Mucosa of rectum (tissue), 2 donors: ENCODE data around the gene ZNF385B.

Experiments used
- H3K27ac ChIP-seq, 2 donors: one replicate each; pipeline ENCODE4 v1.7.0; 2013; ENCODE audit warnings: inconsistent platforms in 2 of 2, low read depth in 2 of 2, low read length in 2 of 2
- H3K27me3 ChIP-seq, 2 donors: one replicate each; pipeline ENCODE4 v1.7.0; 2013; ENCODE audit warnings: low read length in 2 of 2; ENCODE audit not compliant: control insufficient read depth in 2 of 2, insufficient read depth in 2 of 2
- H3K36me3 ChIP-seq, 2 donors: one replicate each; pipeline ENCODE4 v1.7.0; 2013; ENCODE audit warnings: low read length in 2 of 2; ENCODE audit not compliant: control insufficient read depth in 2 of 2, insufficient read depth in 2 of 2
- H3K4me1 ChIP-seq, 2 donors: one replicate each; pipeline ENCODE4 v1.7.0; 2013; ENCODE audit warnings: low read length in 2 of 2, mild to moderate bottlenecking in 1 of 2; ENCODE audit not compliant: control insufficient read depth in 2 of 2, insufficient read depth in 2 of 2
- H3K4me3 ChIP-seq, 2 donors: one replicate each; pipeline ENCODE4 v1.7.0; 2013; ENCODE audit warnings: low read length in 2 of 2
- H3K9ac ChIP-seq, 2 donors: one replicate each; pipeline ENCODE4 v1.7.0; 2013; ENCODE audit warnings: low read length in 2 of 2, low read depth in 1 of 2, mild to moderate bottlenecking in 1 of 2
- H3K9me3 ChIP-seq, 2 donors: one replicate each; pipeline ENCODE4 v1.7.0; 2013; ENCODE audit warnings: low read length in 2 of 2; ENCODE audit not compliant: control insufficient read depth in 2 of 2
- donor health status: healthy.
- donor health status: Normal muscosa, but diverticular disease.

The ZNF385B gene

DNA sequence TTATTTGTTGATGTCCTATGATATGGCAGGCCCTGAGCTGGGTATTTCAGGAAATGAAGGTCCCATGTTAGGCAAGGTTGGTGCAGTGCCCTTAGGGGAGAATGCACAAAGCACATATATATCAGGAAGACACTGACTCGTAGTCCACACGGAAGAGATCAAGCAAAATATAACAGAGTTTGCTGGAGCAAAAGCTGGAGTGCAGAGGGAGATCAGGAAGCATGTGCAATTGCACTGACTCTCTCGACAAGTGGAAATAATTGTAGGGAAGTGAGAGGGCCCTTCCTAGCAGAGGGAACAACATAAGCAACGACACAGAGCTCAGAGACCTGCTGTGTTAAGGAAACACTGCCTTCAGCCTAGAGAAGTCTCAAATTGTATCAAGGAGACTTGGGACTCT lies 4.2 kb downstream of the ZNF385B start:
- H3K9me3 ChIP-seq, result no peaks in the 10 kb centered on the region
- no peak overlapping the region for H3K4me3 ChIP-seq
- peaks cover 10 to 14% of the 10 kb centered on the region in 2 donors for H3K27me3 ChIP-seq
- H3K27ac ChIP-seq, result no peak overlapping the region
- H3K36me3 ChIP-seq, result no peaks in the 10 kb centered on the region
- no peak overlapping the region for H3K9ac ChIP-seq
- peaks cover 2 to 3% of the 10 kb centered on the region in 2 donors for H3K4me1 ChIP-seq

DNA sequence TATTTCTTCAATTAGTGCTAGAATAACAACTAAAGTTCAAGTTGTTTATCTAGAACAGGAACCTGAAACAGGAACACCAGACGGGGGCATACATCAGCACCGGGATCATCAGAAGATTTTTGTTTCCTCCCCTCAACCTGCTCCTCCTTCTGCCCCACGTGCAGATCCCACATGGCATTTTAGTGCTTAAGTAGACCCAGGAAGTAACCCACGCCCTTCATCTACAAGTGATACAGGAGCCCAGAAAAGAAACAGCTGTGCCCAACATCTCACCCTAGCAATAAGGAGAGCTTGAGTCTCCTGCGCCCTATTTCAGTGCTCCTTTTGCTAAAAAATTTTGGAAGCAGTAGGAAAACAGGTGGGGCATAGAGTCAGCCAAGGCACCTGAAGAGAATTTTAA lies 5.2 kb downstream of the ZNF385B start:
- Histone ChIP-seq H3K9ac (no peak overlapping the region), H3K36me3 (no peaks in the 10 kb centered on the region), H3K27ac (no peak overlapping the region), H3K4me3 (no peak overlapping the region), H3K27me3 (peaks cover 7% of the 10 kb centered on the region in 2 donors), H3K4me1 (peaks cover 2 to 3% of the 10 kb centered on the region in 2 donors), H3K9me3 (no peaks in the 10 kb centered on the region)

DNA sequence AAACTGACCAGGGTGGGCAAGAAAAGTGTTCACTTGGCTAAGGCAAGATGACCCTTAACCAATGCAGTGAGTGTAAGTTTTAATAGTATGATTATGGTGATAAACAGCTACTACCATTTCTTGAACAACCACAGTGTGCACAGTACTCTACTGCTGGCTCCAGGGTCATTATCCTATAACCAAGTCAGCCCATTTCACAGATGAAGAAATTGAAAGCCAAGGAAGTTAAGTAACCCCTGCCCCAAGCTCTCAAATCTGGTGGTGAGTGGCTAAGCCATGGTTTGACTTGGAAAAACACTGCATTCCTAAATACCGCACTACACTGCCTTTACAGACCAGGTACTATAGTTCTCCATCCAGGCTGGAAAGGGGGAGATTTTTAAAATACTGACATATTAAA lies 5.7 kb downstream of the ZNF385B start:
- H3K9ac ChIP-seq, result no peak overlapping the region
- H3K4me3 ChIP-seq, result no peak overlapping the region
- peaks cover 7% of the 10 kb centered on the region in 2 donors for H3K27me3 ChIP-seq
- no peak overlapping the region for H3K27ac ChIP-seq
- peaks cover 2 to 3% of the 10 kb centered on the region in 2 donors for H3K4me1 ChIP-seq
- H3K9me3 ChIP-seq, result no peaks in the 10 kb centered on the region
- no peaks in the 10 kb centered on the region for H3K36me3 ChIP-seq

GRCh38 chr2:179854891-179855290 lies 6.5 kb downstream of the ZNF385B start:
- H3K27me3 ChIP-seq, result peaks cover under 1 to 2% of the 10 kb centered on the region in 2 donors
- no peak overlapping the region for H3K9ac ChIP-seq
- no peaks in the 10 kb centered on the region for H3K9me3 ChIP-seq
- H3K4me3 ChIP-seq, result no peak overlapping the region
- H3K36me3 ChIP-seq, result no peaks in the 10 kb centered on the region
- H3K4me1 ChIP-seq, result no peaks in the 10 kb centered on the region
- no peak overlapping the region for H3K27ac ChIP-seq

- H3K36me3 ChIP-seq, result no peaks in the 10 kb centered on the region
Measured at GRCh38 chr2:179853108-179853507, 8.3 kb downstream of the ZNF385B start.

GRCh38 chr2:179850188-179850587 lies 11.2 kb downstream of the ZNF385B start:
- H3K36me3 ChIP-seq, result no peaks in the 10 kb centered on the region
- H3K4me3 ChIP-seq, result no peak overlapping the region
- H3K27me3 ChIP-seq, result no peaks in the 10 kb centered on the region
- H3K4me1 ChIP-seq, result no peaks in the 10 kb centered on the region
- no peak overlapping the region for H3K27ac ChIP-seq
- no peaks in the 10 kb centered on the region for H3K9me3 ChIP-seq
- H3K9ac ChIP-seq, result no peak overlapping the region

More at GRCh38 chr2:179853108-179853507, 8.3 kb downstream of the ZNF385B start:
- Histone ChIP-seq H3K9me3 (no peaks in the 10 kb centered on the region), H3K27me3 (no peaks in the 10 kb centered on the region), H3K4me1 (no peaks in the 10 kb centered on the region), H3K4me3 (no peak overlapping the region), H3K27ac (no peak overlapping the region), H3K9ac (no peak overlapping the region)

DNA sequence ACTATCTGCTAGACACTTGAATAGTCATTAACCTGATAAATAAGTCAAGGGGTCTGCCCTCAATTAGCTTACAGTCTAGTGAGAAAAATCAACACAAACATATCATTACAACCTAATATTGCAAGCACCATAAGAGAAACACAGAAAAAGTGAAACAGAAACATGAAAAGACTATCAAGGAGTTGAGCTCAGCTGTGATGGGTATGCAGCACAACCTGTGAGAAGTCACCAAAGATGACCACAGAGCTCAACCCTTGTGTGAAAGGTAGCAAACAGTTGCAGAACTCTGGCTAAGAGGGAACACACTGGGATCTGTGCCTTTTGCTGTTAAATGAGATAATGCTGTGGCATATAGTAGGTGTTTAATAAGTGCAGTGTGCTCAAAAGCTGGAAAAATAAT lies 11.7 kb downstream of the ZNF385B start:
- no peaks in the 10 kb centered on the region for H3K27me3 ChIP-seq
- no peak overlapping the region for H3K9ac ChIP-seq
- H3K36me3 ChIP-seq, result no peaks in the 10 kb centered on the region
- no peak overlapping the region for H3K27ac ChIP-seq
- no peaks in the 10 kb centered on the region for H3K9me3 ChIP-seq
- no peaks in the 10 kb centered on the region for H3K4me1 ChIP-seq
- no peak overlapping the region for H3K4me3 ChIP-seq

GRCh38 chr2:179843541-179843940 lies 17.9 kb downstream of the ZNF385B start:
- Histone ChIP-seq H3K27me3 (no peaks in the 10 kb centered on the region), H3K36me3 (no peaks in the 10 kb centered on the region), H3K9me3 (no peaks in the 10 kb centered on the region), H3K4me1 (no peaks in the 10 kb centered on the region), H3K9ac (no peak overlapping the region), H3K27ac (no peak overlapping the region), H3K4me3 (no peak overlapping the region)

- Histone ChIP-seq H3K9me3 (no peaks in the 10 kb centered on the region), H3K4me1 (no peaks in the 10 kb centered on the region), H3K27ac (no peak overlapping the region), H3K4me3 (no peak overlapping the region), H3K27me3 (no peaks in the 10 kb centered on the region), H3K9ac (no peak overlapping the region), H3K36me3 (no peaks in the 10 kb centered on the region)
Measured at GRCh38 chr2:179842498-179843153, 18.8 kb downstream of the ZNF385B start.

DNA sequence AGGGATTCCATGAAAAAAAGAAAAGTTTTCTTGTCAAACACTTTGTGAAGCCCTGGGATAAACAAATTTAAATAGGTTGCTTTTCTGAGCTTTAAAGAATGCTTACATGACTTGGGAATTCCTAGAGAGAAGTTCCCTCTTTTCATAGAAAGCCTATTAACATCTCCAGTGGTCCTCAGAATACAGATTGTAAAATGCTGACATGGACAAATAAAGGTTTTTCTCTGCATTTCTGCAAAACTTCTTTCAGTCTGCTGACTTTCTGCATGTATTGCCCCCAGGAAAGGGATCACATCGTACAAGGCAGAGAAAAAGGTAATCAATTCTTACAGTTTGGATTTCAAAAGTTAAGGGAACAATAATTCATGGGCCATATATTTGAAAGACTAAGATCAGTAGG lies 20.6 kb downstream of the ZNF385B start:
- Histone ChIP-seq H3K9me3 (no peaks in the 10 kb centered on the region), H3K27me3 (no peaks in the 10 kb centered on the region), H3K36me3 (no peaks in the 10 kb centered on the region), H3K4me3 (no peak overlapping the region), H3K4me1 (no peaks in the 10 kb centered on the region), H3K9ac (no peak overlapping the region), H3K27ac (no peak overlapping the region)
